MM.1S (cell line): ENCODE data around the gene ULK4.

Experiments used
- CTCF ChIP-seq: fragments of 300-600 bp; sonication (generic); IDR thresholded peaks from 2 replicates; pipeline ENCODE4 v1.5.1; 2016; ENCODE audit warnings: antibody characterized with exemption, low read length, mixed read lengths
- EZH2 ChIP-seq: fragments of 300-600 bp; sonication (generic); optimal IDR thresholded peaks from 2 replicates; pipeline ENCODE3; 2017; ENCODE audit warnings: low read depth, mild to moderate bottlenecking, antibody characterized with exemption, low read length, mixed read lengths
- EZH2phosphoT487 ChIP-seq: fragments of 300-600 bp; sonication (generic); IDR thresholded peaks from 2 replicates; pipeline ENCODE4 v1.6.1; 2018; ENCODE audit warnings: antibody characterized with exemption, low read length

- TF ChIP-seq CTCF: no peak
- no peak for TF ChIP-seq EZH2
- TF ChIP-seq EZH2phosphoT487: no peak
Observed at GRCh38 chr3:41690766-41691563, 270.9 kb downstream of the ULK4 start.
